ENCODE data around the gene MCF2L.

MCF2L gene

DNA sequence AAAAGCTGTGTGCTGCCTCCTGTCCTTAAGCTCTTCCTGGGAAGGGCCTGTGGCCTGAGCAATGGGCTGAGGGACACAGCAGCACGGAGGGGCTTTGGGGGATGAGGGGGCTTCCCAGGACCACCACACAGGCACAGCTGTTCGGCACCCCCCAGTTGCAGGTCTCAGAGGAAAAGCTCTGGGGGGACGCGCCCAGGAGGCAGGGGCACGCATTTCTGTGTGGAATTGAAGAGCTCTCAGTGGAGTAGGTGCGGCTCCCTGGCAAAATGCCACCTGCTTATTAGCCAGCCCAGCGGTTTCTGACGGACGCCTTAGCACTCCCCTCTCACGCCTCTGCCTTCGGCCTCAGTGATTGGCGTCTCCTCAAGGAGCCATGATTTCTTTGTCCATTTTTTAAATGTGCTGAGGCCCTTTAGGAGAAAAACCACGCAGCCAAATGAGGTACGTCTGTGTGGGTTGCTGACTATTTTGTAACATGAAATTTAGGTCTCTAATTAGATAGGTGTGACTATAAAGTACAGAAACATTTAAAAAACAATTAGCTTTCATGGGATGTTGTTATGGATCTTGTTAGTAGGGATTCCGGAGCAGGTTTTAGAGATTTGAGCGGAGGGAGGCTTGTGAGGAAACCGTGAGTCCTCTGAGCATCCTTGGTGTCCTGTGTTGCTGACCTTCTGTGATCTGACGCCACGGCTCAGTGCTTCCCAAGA, 4.0 kb downstream of the MCF2L start:
- TF ChIP-seq SIN3A (IDR thresholded peaks at IDR 0.05; ENCODE audit: borderline replicate concordance, insufficient read depth, low read length) (no peak), FOXP2 (optimal IDR thresholded peaks at IDR 0.05; ENCODE audit: borderline replicate concordance, extremely low read depth, extremely low read length, insufficient read depth) (no peak), POLR2AphosphoS5 (IDR thresholded peaks at IDR 0.05; ENCODE audit: low read depth, low read length) (no peak), TAF1 (IDR thresholded peaks at IDR 0.05; ENCODE audit: borderline replicate concordance, insufficient read depth, low read length) (no peak), REST (IDR thresholded peaks at IDR 0.05; ENCODE audit: insufficient read depth in 1 of 2, low read depth in 2 of 2, low read length in 2 of 2) (no peak)

GRCh38 chr13:112973577-112973951, 4.5 kb downstream of the MCF2L start:
- TF ChIP-seq POLR2AphosphoS5 (IDR thresholded peaks at IDR 0.05; ENCODE audit: low read depth, low read length) (no peak), SIN3A (IDR thresholded peaks at IDR 0.05; ENCODE audit: borderline replicate concordance, insufficient read depth, low read length) (no peak), FOXP2 (optimal IDR thresholded peaks at IDR 0.05; ENCODE audit: borderline replicate concordance, extremely low read depth, extremely low read length, insufficient read depth) (no peak), REST (IDR thresholded peaks at IDR 0.05; ENCODE audit: insufficient read depth in 1 of 2, low read depth in 2 of 2, low read length in 2 of 2) (no peak), TAF1 (IDR thresholded peaks at IDR 0.05; ENCODE audit: borderline replicate concordance, insufficient read depth, low read length) (no peak)

DNA sequence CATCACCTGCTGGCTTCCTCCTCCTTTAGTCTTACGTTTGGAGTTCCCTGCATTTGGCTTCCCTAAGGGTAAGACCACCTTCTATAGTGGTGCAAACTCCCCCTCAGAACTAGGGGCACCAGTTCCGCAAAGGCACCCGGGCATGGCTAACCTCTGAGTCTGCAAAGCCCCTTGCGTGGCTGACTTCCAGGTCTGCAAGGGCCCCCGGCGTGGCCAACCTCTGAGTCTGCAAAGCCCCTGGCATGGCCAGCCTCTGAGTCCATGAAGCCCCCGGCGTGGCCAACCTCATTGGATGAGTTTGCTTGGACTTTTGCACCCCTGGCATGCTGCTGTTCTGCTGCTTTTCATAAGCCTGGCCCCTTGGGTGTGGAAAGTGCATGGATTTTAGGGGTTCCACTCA, 5.1 kb downstream of the MCF2L start:
- no peak for TF ChIP-seq REST (IDR thresholded peaks at IDR 0.05; ENCODE audit: insufficient read depth in 1 of 2, low read depth in 2 of 2, low read length in 2 of 2)
- TF ChIP-seq TAF1 (IDR thresholded peaks at IDR 0.05; ENCODE audit: borderline replicate concordance, insufficient read depth, low read length): no peak
- no peak for TF ChIP-seq SIN3A (IDR thresholded peaks at IDR 0.05; ENCODE audit: borderline replicate concordance, insufficient read depth, low read length)
- TF ChIP-seq POLR2AphosphoS5 (IDR thresholded peaks at IDR 0.05; ENCODE audit: low read depth, low read length): no peak
- TF ChIP-seq FOXP2 (optimal IDR thresholded peaks at IDR 0.05; ENCODE audit: borderline replicate concordance, extremely low read depth, extremely low read length, insufficient read depth): no peak

DNA sequence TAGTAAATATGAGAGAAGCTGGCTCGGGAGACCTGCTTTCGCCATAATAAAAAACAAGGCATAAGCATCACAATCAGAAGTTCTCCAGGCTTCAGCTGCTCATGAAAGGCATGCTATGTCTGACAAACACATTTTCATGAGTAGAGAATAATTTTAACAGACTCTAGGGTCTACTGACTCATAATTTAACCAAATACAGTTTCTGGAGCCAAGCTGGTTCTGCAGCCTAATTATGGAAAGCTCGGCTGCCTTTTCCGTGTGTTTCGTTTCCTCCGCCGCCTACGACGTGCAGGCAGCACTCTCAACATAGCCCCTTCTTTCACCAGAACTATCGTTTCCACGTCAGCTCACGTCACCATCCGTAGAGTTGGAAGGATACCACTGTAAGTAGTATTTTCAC, 5.7 kb downstream of the MCF2L start:
- no peak for TF ChIP-seq TAF1 (IDR thresholded peaks at IDR 0.05; ENCODE audit: borderline replicate concordance, insufficient read depth, low read length)
- no peak for TF ChIP-seq POLR2AphosphoS5 (IDR thresholded peaks at IDR 0.05; ENCODE audit: low read depth, low read length)
- no peak for TF ChIP-seq FOXP2 (optimal IDR thresholded peaks at IDR 0.05; ENCODE audit: borderline replicate concordance, extremely low read depth, extremely low read length, insufficient read depth)
- no peak for TF ChIP-seq REST (IDR thresholded peaks at IDR 0.05; ENCODE audit: insufficient read depth in 1 of 2, low read depth in 2 of 2, low read length in 2 of 2)
- no peak for TF ChIP-seq SIN3A (IDR thresholded peaks at IDR 0.05; ENCODE audit: borderline replicate concordance, insufficient read depth, low read length)
